Ramos (cell line): ENCODE data around the gene INTS15.

Experiments
- in situ Hi-C: fragments of 300-500 bp; cut with MboI; formaldehyde crosslinking; loops from one replicate; pipeline ENCODE4 v1.14.3; 2022; ENCODE audit warnings: low sequenced_read_pairs; ENCODE audit not compliant: unreplicated experiment

The INTS15 gene

GRCh38 chr7:6653071-6654003 lies 63.5 kb downstream of the INTS15 start:
- in situ Hi-C loops, result no loop called here

- in situ Hi-C loops, result no loop called here
Measured at GRCh38 chr7:6654113-6654841, 64.5 kb downstream of the INTS15 start.

- in situ Hi-C loops, result no loop called here
Measured at GRCh38 chr7:6654842-6655610, 65.2 kb downstream of the INTS15 start.

GRCh38 chr7:6655636-6656385 lies 66.0 kb downstream of the INTS15 start:
- in situ Hi-C loops, result no loop called here

- in situ Hi-C loops, result no loop called here
Measured at GRCh38 chr7:6656413-6656812, 66.6 kb downstream of the INTS15 start.
